ENCODE results near the gene DEPP1. TPM values are rescaled to one million over a fixed set of nuclear protein-coding genes. Genes with fewer than 3 reads are reported as not detected.

DEPP1 gene
- total and polyA plus RNA-seq, 4 donors: 10.7 to 79.3 (median 33.5) TPM

DNA sequence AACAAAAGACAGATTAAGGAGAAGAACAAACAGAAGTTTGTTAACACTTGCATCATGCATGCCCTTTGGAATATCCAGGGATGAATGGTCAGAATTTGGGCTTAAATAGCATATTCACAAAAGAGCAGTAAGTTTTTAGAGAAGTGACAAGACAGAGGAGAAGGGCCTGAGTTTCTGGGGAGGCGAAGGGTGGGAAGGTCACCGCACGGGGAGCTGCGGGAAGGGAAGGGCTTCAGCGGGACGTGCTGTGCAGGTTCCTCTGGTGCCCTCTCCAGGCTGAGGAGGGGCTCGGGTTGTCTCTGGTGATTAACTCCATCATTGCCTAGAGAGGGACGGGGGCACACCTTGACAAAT is 11.7 kb upstream of the DEPP1 start (continued):
- TF ChIP-seq, protein P1, sequence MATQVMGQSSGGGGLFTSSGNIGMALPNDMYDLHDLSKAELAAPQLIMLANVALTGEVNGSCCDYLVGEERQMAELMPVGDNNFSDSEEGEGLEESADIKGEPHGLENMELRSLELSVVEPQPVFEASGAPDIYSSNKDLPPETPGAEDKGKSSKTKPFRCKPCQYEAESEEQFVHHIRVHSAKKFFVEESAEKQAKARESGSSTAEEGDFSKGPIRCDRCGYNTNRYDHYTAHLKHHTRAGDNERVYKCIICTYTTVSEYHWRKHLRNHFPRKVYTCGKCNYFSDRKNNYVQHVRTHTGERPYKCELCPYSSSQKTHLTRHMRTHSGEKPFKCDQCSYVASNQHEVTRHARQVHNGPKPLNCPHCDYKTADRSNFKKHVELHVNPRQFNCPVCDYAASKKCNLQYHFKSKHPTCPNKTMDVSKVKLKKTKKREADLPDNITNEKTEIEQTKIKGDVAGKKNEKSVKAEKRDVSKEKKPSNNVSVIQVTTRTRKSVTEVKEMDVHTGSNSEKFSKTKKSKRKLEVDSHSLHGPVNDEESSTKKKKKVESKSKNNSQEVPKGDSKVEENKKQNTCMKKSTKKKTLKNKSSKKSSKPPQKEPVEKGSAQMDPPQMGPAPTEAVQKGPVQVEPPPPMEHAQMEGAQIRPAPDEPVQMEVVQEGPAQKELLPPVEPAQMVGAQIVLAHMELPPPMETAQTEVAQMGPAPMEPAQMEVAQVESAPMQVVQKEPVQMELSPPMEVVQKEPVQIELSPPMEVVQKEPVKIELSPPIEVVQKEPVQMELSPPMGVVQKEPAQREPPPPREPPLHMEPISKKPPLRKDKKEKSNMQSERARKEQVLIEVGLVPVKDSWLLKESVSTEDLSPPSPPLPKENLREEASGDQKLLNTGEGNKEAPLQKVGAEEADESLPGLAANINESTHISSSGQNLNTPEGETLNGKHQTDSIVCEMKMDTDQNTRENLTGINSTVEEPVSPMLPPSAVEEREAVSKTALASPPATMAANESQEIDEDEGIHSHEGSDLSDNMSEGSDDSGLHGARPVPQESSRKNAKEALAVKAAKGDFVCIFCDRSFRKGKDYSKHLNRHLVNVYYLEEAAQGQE (IDR thresholded peaks at IDR 0.05): peak; percentile 52

DNA sequence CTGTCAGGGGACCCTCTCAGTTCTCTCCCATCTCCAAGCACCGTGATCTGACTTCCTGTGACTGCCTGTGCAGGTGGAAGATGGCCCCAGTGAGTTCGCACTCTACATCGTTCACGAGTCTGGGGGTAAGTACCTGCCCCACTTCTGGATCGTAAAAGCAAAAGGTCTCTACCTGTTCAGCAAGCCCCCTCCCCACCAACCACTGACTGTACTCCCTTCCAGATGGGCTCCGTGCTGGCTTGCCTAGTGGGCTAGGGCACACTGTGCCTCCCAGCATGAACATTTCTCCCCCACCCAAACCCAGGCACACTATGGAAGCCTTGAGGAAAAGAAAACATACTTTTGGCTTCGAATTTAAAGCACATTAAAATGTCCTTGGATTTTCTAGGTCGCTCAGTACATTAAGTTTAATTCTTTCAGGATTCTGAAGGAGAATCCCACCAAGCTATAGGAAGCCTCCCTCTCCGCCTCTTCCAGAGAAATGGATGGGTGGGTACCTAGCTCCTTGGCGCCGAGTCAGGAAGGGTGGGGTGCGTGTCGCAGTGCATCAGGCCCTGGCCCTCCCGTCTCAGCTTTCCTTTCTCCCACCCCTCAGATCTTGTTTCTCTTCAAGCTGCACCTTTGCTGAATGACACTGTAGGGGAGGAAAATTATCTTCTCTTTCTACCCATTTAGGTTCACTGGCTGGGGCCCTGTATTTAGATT is 11.1 kb upstream of the DEPP1 start:
- H3K27ac ChIP-seq (ENCODE audit: low read depth in 1 of 2, low read length in 2 of 2): peak overlapping the region; percentile 42 to 64
- H3K4me1 ChIP-seq (ENCODE audit: control insufficient read depth in 4 of 4, insufficient read depth in 4 of 4, low read length in 3 of 4): peaks cover 32 to 48% (median 38%) of the 10 kb centered on the region in 4 donors
- no peak for DNase-seq (ENCODE audit: low spot score)
- 80% methylated on average over 14 of the region's 14 CpGs for WGBS
- H3K9me3 ChIP-seq (ENCODE audit: control insufficient read depth in 4 of 4, low read length in 3 of 4): no peaks in the 10 kb centered on the region
- H3K36me3 ChIP-seq (ENCODE audit: control insufficient read depth in 4 of 4, insufficient read depth in 3 of 4, low read depth in 1 of 4, low read length in 3 of 4): no peaks in the 10 kb centered on the region
- H3K4me3 ChIP-seq (ENCODE audit: low read depth in 1 of 3, low read length in 3 of 3): no peak overlapping the region
- H3K27me3 ChIP-seq (ENCODE audit: control insufficient read depth in 4 of 4, insufficient read depth in 4 of 4, low read length in 3 of 4): no peaks in the 10 kb centered on the region
- no peak for TF ChIP-seq RAD21 (IDR thresholded peaks at IDR 0.05)
- TF ChIP-seq, protein P2, sequence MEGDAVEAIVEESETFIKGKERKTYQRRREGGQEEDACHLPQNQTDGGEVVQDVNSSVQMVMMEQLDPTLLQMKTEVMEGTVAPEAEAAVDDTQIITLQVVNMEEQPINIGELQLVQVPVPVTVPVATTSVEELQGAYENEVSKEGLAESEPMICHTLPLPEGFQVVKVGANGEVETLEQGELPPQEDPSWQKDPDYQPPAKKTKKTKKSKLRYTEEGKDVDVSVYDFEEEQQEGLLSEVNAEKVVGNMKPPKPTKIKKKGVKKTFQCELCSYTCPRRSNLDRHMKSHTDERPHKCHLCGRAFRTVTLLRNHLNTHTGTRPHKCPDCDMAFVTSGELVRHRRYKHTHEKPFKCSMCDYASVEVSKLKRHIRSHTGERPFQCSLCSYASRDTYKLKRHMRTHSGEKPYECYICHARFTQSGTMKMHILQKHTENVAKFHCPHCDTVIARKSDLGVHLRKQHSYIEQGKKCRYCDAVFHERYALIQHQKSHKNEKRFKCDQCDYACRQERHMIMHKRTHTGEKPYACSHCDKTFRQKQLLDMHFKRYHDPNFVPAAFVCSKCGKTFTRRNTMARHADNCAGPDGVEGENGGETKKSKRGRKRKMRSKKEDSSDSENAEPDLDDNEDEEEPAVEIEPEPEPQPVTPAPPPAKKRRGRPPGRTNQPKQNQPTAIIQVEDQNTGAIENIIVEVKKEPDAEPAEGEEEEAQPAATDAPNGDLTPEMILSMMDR (IDR thresholded peaks at IDR 0.05; ENCODE audit: low read depth, low read length, missing input control): no peak
- TF ChIP-seq MAX (IDR thresholded peaks at IDR 0.05): no peak
- H3K9ac ChIP-seq (ENCODE audit: low read depth in 1 of 2, low read length in 2 of 2): no peak overlapping the region

DNA sequence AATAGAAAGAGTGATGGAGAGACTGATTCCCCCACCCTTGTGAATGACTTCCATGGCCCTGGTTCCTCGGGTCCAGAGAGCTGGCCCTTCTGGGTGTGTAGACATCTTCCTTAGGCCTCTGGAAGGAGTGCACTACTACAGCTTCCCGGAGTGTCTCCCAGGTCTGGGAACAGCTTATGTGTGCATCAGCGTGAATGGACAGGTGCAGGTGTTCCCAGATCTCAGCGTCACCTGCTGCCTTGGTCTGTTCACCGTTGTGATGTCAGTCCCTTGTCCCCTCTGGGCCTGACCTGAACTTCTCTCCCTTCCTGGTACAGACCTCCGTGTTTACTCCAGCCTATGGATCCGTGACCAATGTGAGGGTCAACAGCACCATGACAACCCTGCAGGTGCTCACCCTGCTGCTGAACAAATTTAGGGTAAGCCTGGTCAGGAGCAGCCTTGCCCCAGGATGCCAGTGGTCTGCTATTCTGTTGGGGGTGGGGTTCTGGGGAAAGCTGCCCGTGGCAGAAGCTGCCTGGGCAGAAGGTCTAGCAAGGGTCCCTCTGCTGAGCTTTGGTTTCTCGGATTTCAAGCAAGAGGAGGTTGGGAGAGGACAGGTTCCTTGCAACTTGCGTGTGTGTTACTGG is 10.5 kb upstream of the DEPP1 start:
- 92% methylated on average over 10 of the region's 10 CpGs for WGBS
- no peaks in the 10 kb centered on the region for H3K36me3 ChIP-seq (ENCODE audit: control insufficient read depth in 4 of 4, insufficient read depth in 3 of 4, low read depth in 1 of 4, low read length in 3 of 4)
- no peak overlapping the region for H3K4me3 ChIP-seq (ENCODE audit: low read depth in 1 of 3, low read length in 3 of 3)
- peaks cover 32 to 44% (median 36%) of the 10 kb centered on the region in 4 donors for H3K4me1 ChIP-seq (ENCODE audit: control insufficient read depth in 4 of 4, insufficient read depth in 4 of 4, low read length in 3 of 4)
- no peak for DNase-seq (ENCODE audit: low spot score)
- H3K27me3 ChIP-seq (ENCODE audit: control insufficient read depth in 4 of 4, insufficient read depth in 4 of 4, low read length in 3 of 4): no peaks in the 10 kb centered on the region
- no peak overlapping the region for H3K9ac ChIP-seq (ENCODE audit: low read depth in 1 of 2, low read length in 2 of 2)
- H3K27ac ChIP-seq (ENCODE audit: low read depth in 1 of 2, low read length in 2 of 2): no peak overlapping the region
- H3K9me3 ChIP-seq (ENCODE audit: control insufficient read depth in 4 of 4, low read length in 3 of 4): no peaks in the 10 kb centered on the region
- no peak for TF ChIP-seq GABPA (IDR thresholded peaks at IDR 0.05 in 1 of 2, conservative IDR thresholded peaks at IDR 0.05 in 1 of 2)
- TF ChIP-seq, protein P3, sequence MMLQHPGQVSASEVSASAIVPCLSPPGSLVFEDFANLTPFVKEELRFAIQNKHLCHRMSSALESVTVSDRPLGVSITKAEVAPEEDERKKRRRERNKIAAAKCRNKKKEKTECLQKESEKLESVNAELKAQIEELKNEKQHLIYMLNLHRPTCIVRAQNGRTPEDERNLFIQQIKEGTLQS (IDR thresholded peaks at IDR 0.05): no peak
- TF ChIP-seq HNF4G (IDR thresholded peaks at IDR 0.05): no peak
- TF ChIP-seq RAD21 (IDR thresholded peaks at IDR 0.05): no peak
- TF ChIP-seq SP1 (IDR thresholded peaks at IDR 0.05): no peak
- TF ChIP-seq NR2F2 (IDR thresholded peaks at IDR 0.05): no peak
- no peak for TF ChIP-seq ZBTB33 (IDR thresholded peaks at IDR 0.05)
- TF ChIP-seq, protein P1 (IDR thresholded peaks at IDR 0.05): no peak
- TF ChIP-seq YY1 (IDR thresholded peaks at IDR 0.05): no peak
- TF ChIP-seq JUND (IDR thresholded peaks at IDR 0.05): no peak
- TF ChIP-seq RXRA (IDR thresholded peaks at IDR 0.05): no peak
- no peak for TF ChIP-seq FOXA1 (IDR thresholded peaks at IDR 0.05)
- TF ChIP-seq HNF4A (conservative IDR thresholded peaks at IDR 0.05): no peak
- no peak for TF ChIP-seq MAX (IDR thresholded peaks at IDR 0.05)
- TF ChIP-seq TAF1 (conservative IDR thresholded peaks at IDR 0.05): no peak
- TF ChIP-seq EGR1 (IDR thresholded peaks at IDR 0.05; ENCODE audit: low read depth in 2 of 2): no peak
- TF ChIP-seq FOXA2 (IDR thresholded peaks at IDR 0.05): no peak
